ENCODE measurements around the gene KLHDC7A.

Gene KLHDC7A

GRCh38 chr1:18463984-18464664, 16.6 kb upstream of the KLHDC7A start:
- in situ Hi-C loops (cut with MboI; ENCODE audit: low sequenced_read_pairs, unreplicated experiment) = no loop called here
- no peak for TF ChIP-seq CTCF (IDR thresholded peaks at IDR 0.05; ENCODE audit: borderline replicate concordance, control extremely low read depth, extremely low read depth, insufficient read depth, missing control alignments)
- no peak for DNase-seq (ENCODE audit: low spot score)

GRCh38 chr1:18464665-18465050, 16.1 kb upstream of the KLHDC7A start:
- in situ Hi-C loops (cut with MboI; ENCODE audit: low sequenced_read_pairs, unreplicated experiment) = no loop called here
- no peak for TF ChIP-seq CTCF (IDR thresholded peaks at IDR 0.05; ENCODE audit: borderline replicate concordance, control extremely low read depth, extremely low read depth, insufficient read depth, missing control alignments)
- DNase-seq (ENCODE audit: low spot score) = no peak

- no peak for DNase-seq (ENCODE audit: low spot score)
- no peak for TF ChIP-seq CTCF (IDR thresholded peaks at IDR 0.05; ENCODE audit: borderline replicate concordance, control extremely low read depth, extremely low read depth, insufficient read depth, missing control alignments)
- in situ Hi-C loops (cut with MboI; ENCODE audit: low sequenced_read_pairs, unreplicated experiment) = no loop called here
Observed at GRCh38 chr1:18466676-18467075, 14.1 kb upstream of the KLHDC7A start.

GRCh38 chr1:18468570-18468969, 12.2 kb upstream of the KLHDC7A start:
- in situ Hi-C loops (cut with MboI; ENCODE audit: low sequenced_read_pairs, unreplicated experiment) = no loop called here
- no peak for DNase-seq (ENCODE audit: low spot score)
- no peak for TF ChIP-seq CTCF (IDR thresholded peaks at IDR 0.05; ENCODE audit: borderline replicate concordance, control extremely low read depth, extremely low read depth, insufficient read depth, missing control alignments)

GRCh38 chr1:18469514-18469913, 11.2 kb upstream of the KLHDC7A start:
- DNase-seq (ENCODE audit: low spot score) = no peak
- no peak for TF ChIP-seq CTCF (IDR thresholded peaks at IDR 0.05; ENCODE audit: borderline replicate concordance, control extremely low read depth, extremely low read depth, insufficient read depth, missing control alignments)
- in situ Hi-C loops (cut with MboI; ENCODE audit: low sequenced_read_pairs, unreplicated experiment) = no loop called here

- no peak for DNase-seq (ENCODE audit: low spot score)
- TF ChIP-seq CTCF (IDR thresholded peaks at IDR 0.05; ENCODE audit: borderline replicate concordance, control extremely low read depth, extremely low read depth, insufficient read depth, missing control alignments) = no peak
- in situ Hi-C loops (cut with MboI; ENCODE audit: low sequenced_read_pairs, unreplicated experiment) = no loop called here
Observed at GRCh38 chr1:18470671-18471355, 9.9 kb upstream of the KLHDC7A start.

Data from GM13976 (cell line).